ENCODE results near the gene RGCC. TPM values are rescaled to one million over a fixed set of nuclear protein-coding genes. Genes with fewer than 3 reads are reported as not detected.
"Not testable (repeated sequence)": the region's sequence is repeated elsewhere in the genome, so short reads cannot be mapped to it uniquely, and the experiment has no call there.

Gene RGCC
- polyA plus RNA-seq, 5 donors: 91.4 to 181 (median 127) TPM

- no peak for DNase-seq
Observed at GRCh38 chr13:41471785-41472184, 14.4 kb downstream of the RGCC start.

- no peak for DNase-seq
Observed at GRCh38 chr13:41487222-41487621, 29.9 kb downstream of the RGCC start.

GRCh38 chr13:41488124-41488523, 30.8 kb downstream of the RGCC start:
- no peak for DNase-seq

GRCh38 chr13:41490371-41491015, 33.1 kb downstream of the RGCC start:
- no peak for DNase-seq

- DNase-seq: no peak
Observed at GRCh38 chr13:41491436-41491835, 34.1 kb downstream of the RGCC start.

- DNase-seq: no peak
Observed at GRCh38 chr13:41492432-41493260, 35.3 kb downstream of the RGCC start.

- no peak for DNase-seq
Observed at GRCh38 chr13:41494202-41494601, 36.9 kb downstream of the RGCC start.

- DNase-seq: no peak
Observed at GRCh38 chr13:41495044-41495443, 37.7 kb downstream of the RGCC start.

- DNase-seq: no peak
Observed at GRCh38 chr13:41496420-41497234, 39.3 kb downstream of the RGCC start.

GRCh38 chr13:41497436-41497835, 40.1 kb downstream of the RGCC start:
- DNase-seq: no peak

GRCh38 chr13:41499452-41499851, 42.1 kb downstream of the RGCC start:
- no peak for DNase-seq

GRCh38 chr13:41500511-41500910, 43.2 kb downstream of the RGCC start:
- no peak for DNase-seq

GRCh38 chr13:41501281-41501680, 43.9 kb downstream of the RGCC start:
- DNase-seq: no peak

- no peak for DNase-seq
Observed at GRCh38 chr13:41502031-41502430, 44.7 kb downstream of the RGCC start.

- no peak for DNase-seq
Observed at GRCh38 chr13:41502673-41503072, 45.3 kb downstream of the RGCC start.

- no peak for DNase-seq
Observed at GRCh38 chr13:41503356-41503755, 46.0 kb downstream of the RGCC start.

GRCh38 chr13:41504657-41505056, 47.3 kb downstream of the RGCC start:
- not testable (repeated sequence) for DNase-seq

- DNase-seq: no peak
Observed at GRCh38 chr13:41505209-41505835, 48.0 kb downstream of the RGCC start.

- DNase-seq: no peak
Observed at GRCh38 chr13:41506312-41506711, 49.0 kb downstream of the RGCC start.

- DNase-seq: no peak
Observed at GRCh38 chr13:41509971-41510370, 52.6 kb downstream of the RGCC start.

- no peak for DNase-seq
Observed at GRCh38 chr13:41511827-41512226, 54.5 kb downstream of the RGCC start.

GRCh38 chr13:41512441-41512840, 55.1 kb downstream of the RGCC start:
- no peak for DNase-seq

Data from right lung (tissue), 5 donors.